HFF-Myc (cell line): Measurements from ENCODE around the gene PSMB3.

Experiments
- DNase-seq: peaks from one replicate; pipeline ENCODE4 v3.0.0-alpha.2; 2011; ENCODE audit warnings: low read depth; ENCODE audit errors: extremely low read depth
- H3K4me3 ChIP-seq: replicated peaks from 2 replicates; pipeline ENCODE4 v1.5.1; 2011; ENCODE audit warnings: low read depth, mild to moderate bottlenecking, control low read depth, low read length
- TF ChIP-seq, protein P1 (sequence below): IDR thresholded peaks from 2 replicates; pipeline ENCODE4 v1.5.1; 2012; ENCODE audit warnings: mild to moderate bottlenecking, low read depth, low read length, control low read depth; ENCODE audit errors: missing control alignments

The PSMB3 gene

DNA sequence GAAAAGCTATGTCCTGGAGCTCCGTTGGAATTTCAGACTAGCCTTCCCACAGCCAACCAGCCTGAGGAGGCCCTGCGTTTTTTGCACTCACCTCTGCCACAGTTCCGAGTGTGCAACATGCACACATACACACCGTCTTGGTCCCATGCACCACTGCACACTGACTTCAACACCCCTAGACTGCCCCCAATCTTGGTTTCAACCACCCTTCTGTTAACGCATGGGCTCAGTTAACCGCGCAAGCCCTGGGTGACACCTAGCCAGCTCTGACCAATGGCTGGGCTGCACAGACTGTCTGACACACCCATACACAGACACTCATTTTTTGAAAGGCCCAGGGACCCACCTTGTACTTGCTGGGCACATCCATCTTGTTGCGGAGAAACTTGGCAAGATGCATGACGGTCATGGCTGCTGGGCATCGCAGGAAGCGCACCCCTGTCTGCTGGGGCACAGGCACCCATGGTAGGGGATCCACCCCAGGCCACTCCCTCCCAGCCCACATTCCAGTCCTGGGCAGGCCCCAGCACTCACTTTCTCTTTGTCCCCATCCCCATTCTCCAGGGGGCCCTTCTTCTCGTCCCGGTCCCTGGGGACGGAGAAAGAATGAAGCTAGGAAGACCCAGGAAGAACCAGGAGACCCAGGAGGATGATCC lies 14.4 kb upstream of the PSMB3 start:
- H3K4me3 ChIP-seq, result no peak overlapping the region
- TF ChIP-seq, protein P1, sequence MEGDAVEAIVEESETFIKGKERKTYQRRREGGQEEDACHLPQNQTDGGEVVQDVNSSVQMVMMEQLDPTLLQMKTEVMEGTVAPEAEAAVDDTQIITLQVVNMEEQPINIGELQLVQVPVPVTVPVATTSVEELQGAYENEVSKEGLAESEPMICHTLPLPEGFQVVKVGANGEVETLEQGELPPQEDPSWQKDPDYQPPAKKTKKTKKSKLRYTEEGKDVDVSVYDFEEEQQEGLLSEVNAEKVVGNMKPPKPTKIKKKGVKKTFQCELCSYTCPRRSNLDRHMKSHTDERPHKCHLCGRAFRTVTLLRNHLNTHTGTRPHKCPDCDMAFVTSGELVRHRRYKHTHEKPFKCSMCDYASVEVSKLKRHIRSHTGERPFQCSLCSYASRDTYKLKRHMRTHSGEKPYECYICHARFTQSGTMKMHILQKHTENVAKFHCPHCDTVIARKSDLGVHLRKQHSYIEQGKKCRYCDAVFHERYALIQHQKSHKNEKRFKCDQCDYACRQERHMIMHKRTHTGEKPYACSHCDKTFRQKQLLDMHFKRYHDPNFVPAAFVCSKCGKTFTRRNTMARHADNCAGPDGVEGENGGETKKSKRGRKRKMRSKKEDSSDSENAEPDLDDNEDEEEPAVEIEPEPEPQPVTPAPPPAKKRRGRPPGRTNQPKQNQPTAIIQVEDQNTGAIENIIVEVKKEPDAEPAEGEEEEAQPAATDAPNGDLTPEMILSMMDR, result no peak
- no peak for DNase-seq

DNA sequence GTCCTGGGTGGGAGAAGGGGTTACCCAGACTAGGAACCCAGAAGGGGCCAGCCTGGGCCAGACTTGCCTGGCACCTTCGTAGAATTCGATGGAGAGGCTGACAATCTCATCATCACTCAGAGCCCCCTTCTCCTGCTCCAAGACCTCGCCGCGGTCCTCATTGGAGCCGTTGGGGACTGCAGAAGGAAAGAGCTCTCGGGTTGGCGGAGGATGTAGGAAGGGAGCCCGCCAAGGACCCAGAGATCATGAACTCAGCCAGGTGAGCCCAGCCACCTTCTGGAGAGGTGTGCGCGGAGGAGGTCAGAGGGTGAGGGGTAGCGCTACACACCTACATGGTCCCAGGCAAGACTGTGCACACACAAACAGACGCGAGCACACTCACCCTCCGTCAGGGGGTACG lies 13.9 kb upstream of the PSMB3 start:
- no peak overlapping the region for H3K4me3 ChIP-seq
- DNase-seq, result no peak
- TF ChIP-seq, protein P1, result no peak

DNA sequence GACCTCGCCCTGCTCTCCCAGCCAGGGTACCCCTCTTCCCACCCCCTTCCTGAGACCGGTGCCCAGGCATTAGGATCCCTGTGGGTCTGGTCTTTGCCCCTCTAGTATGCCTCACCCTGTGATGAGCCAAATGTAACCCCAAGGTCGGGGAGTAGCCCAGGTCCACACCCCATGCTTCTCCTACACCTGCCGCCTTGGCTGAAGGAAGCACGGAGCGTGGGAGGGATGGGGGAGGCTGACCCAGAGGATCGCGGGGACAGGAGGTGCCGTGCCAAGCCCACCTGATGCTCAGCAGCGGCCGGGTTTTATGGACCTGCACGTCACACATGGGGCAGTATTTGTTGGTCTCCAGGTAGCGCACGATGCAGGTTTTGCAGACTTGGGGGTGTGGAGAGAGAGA lies 13.2 kb upstream of the PSMB3 start:
- no peak for DNase-seq
- TF ChIP-seq, protein P1, result no peak
- no peak overlapping the region for H3K4me3 ChIP-seq

DNA sequence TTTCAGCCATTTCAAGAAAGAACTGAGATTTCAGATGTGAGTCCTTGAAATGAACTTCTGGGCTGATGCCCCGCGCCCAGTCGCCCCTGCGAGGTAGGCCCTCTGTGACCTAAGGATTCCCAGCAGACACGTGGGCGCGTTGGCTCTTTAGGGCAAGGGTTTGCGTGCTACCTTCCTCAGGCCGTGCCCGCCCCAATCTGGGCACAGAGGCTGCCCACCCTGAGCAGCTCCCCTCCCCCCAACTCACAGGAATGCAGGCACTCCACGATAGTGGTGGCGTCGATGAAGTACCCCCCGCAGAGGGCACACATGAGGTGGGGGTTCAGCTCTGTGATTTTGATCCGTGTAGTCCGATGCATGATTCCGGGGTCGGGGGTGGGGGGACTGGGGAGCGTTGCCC lies 12.5 kb upstream of the PSMB3 start:
- TF ChIP-seq, protein P1, result no peak
- H3K4me3 ChIP-seq, result no peak overlapping the region

DNA sequence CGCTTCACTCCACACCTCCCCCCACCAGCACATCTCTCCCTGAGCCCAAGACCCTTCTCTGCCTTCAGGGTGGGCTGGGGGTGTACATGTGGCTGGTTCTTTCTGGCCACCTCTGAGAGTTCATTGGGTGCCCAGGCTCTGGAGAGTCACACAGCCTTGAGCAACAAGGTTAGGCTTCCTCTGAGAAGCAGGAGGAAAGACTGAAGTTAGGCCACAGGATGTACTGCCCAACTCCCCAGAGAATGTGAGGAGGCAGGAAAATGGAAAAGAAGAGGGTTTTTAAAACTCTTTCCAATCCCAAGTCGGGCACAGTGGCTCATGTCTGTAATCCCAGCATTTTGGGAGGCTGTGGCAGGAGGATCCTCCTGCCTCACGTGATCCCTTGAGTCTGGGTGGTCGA lies 11.7 kb upstream of the PSMB3 start:
- no peak overlapping the region for H3K4me3 ChIP-seq
- TF ChIP-seq, protein P1, result no peak
- no peak for DNase-seq

More for the DNA sequence above, 12.5 kb upstream of the PSMB3 start:
- DNase-seq, result no peak

DNA sequence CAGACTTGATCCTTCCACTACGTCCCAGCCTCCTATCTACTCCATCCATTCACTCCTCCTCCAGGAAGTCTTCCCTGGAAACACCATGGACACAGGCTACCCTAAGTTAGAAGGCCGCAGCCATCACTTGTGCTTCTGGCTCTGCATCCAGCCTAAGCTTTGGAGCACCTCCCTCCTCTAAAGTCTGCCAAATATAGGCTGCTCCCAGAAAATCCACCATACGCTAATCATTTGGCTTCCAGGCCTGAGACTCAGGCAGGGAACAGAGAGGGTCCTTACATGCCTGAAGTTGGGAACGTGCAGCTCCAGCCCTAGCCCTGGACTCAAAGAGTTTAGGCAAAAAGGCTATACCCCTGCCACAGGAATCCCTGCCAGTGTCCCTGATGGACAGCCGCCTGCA lies 11.1 kb upstream of the PSMB3 start:
- no peak overlapping the region for H3K4me3 ChIP-seq
- TF ChIP-seq, protein P1, result no peak
- no peak for DNase-seq

DNA sequence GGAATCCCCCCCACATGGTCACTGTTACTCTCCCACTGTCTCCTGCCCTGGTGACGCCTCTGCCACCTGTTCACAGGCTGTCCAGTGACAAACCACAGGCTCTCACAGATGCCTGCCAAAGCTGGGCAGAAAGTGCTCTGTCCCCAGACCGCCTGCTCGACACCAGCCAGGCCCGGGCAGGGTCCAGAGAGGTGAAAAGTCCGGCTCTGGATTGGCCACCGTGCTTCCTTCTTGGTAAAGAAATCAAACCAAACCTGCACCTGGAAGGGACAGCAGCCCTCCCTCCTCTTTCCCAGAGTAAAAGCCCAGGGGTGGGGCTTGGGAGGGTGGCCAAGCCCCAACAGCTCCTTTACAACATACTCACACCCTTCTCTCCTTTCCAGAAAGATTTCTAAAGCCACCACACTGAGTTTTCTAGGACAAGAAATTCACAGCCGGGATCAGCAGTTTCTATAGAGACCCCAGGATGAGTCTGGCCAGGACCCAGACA lies 10.6 kb upstream of the PSMB3 start:
- no peak overlapping the region for H3K4me3 ChIP-seq
- DNase-seq, result no peak
- TF ChIP-seq, protein P1, result no peak
